Measurements from ENCODE around the gene TRIM27. TPM values are rescaled to one million over a fixed set of nuclear protein-coding genes. Genes with fewer than 3 reads are reported as not detected.

Gene TRIM27
- total RNA-seq, 2 donors from 2014 or later, result 50.7 to 51.1 TPM

- Mint-ChIP-seq H3K4me1 (ENCODE audit: low read depth) (peaks cover 35% of the 10 kb centered on the region), H3K4me3 (no peak overlapping the region), H3K9me3 (no peaks in the 10 kb centered on the region), H3K36me3 (ENCODE audit: insufficient read depth in 2 of 2) (peaks cover 0 to 1% of the 10 kb centered on the region in 2 donors), H3K27me3 (ENCODE audit: low read depth) (no peaks in the 10 kb centered on the region), H3K27ac (no peak overlapping the region)
- ATAC-seq (replicated peaks in 1 of 2), result no peak
- DNase-seq, result no peak
Observed at GRCh38 chr6:28948782-28949486, 25.1 kb upstream of the TRIM27 start.

- ATAC-seq (replicated peaks in 1 of 2) (no peak), DNase-seq (no peak)
- Mint-ChIP-seq H3K27ac (no peak overlapping the region), H3K4me3 (no peak overlapping the region), H3K9me3 (no peaks in the 10 kb centered on the region), H3K4me1 (ENCODE audit: low read depth) (peaks cover 40% of the 10 kb centered on the region), H3K36me3 (ENCODE audit: insufficient read depth in 2 of 2) (peaks cover 0 to 3% of the 10 kb centered on the region in 2 donors), H3K27me3 (ENCODE audit: low read depth) (no peaks in the 10 kb centered on the region)
Observed at GRCh38 chr6:28947831-28948270, 24.1 kb upstream of the TRIM27 start.

GRCh38 chr6:28947067-28947765, 23.4 kb upstream of the TRIM27 start:
- DNase-seq (no peak), ATAC-seq (replicated peaks in 1 of 2) (no peak)
- H3K9me3 Mint-ChIP-seq, result no peaks in the 10 kb centered on the region
- H3K4me1 Mint-ChIP-seq (ENCODE audit: low read depth), result peaks cover 46% of the 10 kb centered on the region
- H3K36me3 Mint-ChIP-seq (ENCODE audit: insufficient read depth in 2 of 2), result peaks cover 0 to 3% of the 10 kb centered on the region in 2 donors
- H3K27me3 Mint-ChIP-seq (ENCODE audit: low read depth), result no peaks in the 10 kb centered on the region
- H3K4me3 Mint-ChIP-seq, result no peak overlapping the region
- H3K27ac Mint-ChIP-seq, result no peak overlapping the region

GRCh38 chr6:28945349-28945748, 21.6 kb upstream of the TRIM27 start:
- ATAC-seq (replicated peaks in 1 of 2) (no peak), DNase-seq (no peak)
- no peaks in the 10 kb centered on the region for H3K27me3 Mint-ChIP-seq (ENCODE audit: low read depth)
- peaks cover 0 to 6% of the 10 kb centered on the region in 2 donors for H3K36me3 Mint-ChIP-seq (ENCODE audit: insufficient read depth in 2 of 2)
- no peak overlapping the region for H3K4me3 Mint-ChIP-seq
- H3K9me3 Mint-ChIP-seq, result no peaks in the 10 kb centered on the region
- H3K4me1 Mint-ChIP-seq (ENCODE audit: low read depth), result peaks cover 51% of the 10 kb centered on the region
- H3K27ac Mint-ChIP-seq, result no peak overlapping the region

- Mint-ChIP-seq H3K36me3 (ENCODE audit: insufficient read depth in 2 of 2) (peaks cover 0 to 6% of the 10 kb centered on the region in 2 donors), H3K4me3 (peak overlapping the region; percentile 87 to 91), H3K27ac (peak overlapping the region; percentile 98), H3K27me3 (ENCODE audit: low read depth) (no peaks in the 10 kb centered on the region), H3K4me1 (ENCODE audit: low read depth) (peaks cover 51% of the 10 kb centered on the region), H3K9me3 (no peaks in the 10 kb centered on the region)
- DNase-seq (peak; percentile 70 to 79), ATAC-seq (replicated peaks in 1 of 2) (peak; percentile 22 to 33)
Observed at GRCh38 chr6:28944412-28944865, 20.7 kb upstream of the TRIM27 start.

- DNase-seq (peak; percentile 73 to 80), ATAC-seq (replicated peaks in 1 of 2) (peak; percentile 1 to 10)
- Mint-ChIP-seq H3K9me3 (no peaks in the 10 kb centered on the region), H3K4me1 (ENCODE audit: low read depth) (peaks cover 51% of the 10 kb centered on the region), H3K27ac (peak overlapping the region; percentile 98), H3K27me3 (ENCODE audit: low read depth) (no peaks in the 10 kb centered on the region), H3K4me3 (peak overlapping the region; percentile 87 to 91), H3K36me3 (ENCODE audit: insufficient read depth in 2 of 2) (peaks cover 0 to 6% of the 10 kb centered on the region in 2 donors)
Observed at GRCh38 chr6:28943557-28944411, 20.0 kb upstream of the TRIM27 start.

GRCh38 chr6:28943223-28943556, 19.4 kb upstream of the TRIM27 start:
- no peaks in the 10 kb centered on the region for H3K9me3 Mint-ChIP-seq
- no peaks in the 10 kb centered on the region for H3K27me3 Mint-ChIP-seq (ENCODE audit: low read depth)
- H3K4me1 Mint-ChIP-seq (ENCODE audit: low read depth), result peaks cover 51% of the 10 kb centered on the region
- peaks cover 0 to 6% of the 10 kb centered on the region in 2 donors for H3K36me3 Mint-ChIP-seq (ENCODE audit: insufficient read depth in 2 of 2)
- DNase-seq (no peak), ATAC-seq (replicated peaks in 1 of 2) (no peak)
- H3K4me3 Mint-ChIP-seq, result peak overlapping the region; percentile 87 to 91
- peak overlapping the region; percentile 98 for H3K27ac Mint-ChIP-seq

- no peak for DNase-seq
- Mint-ChIP-seq H3K4me3 (peak overlapping the region; percentile 86 to 89), H3K27ac (peak overlapping the region; percentile 94), H3K4me1 (ENCODE audit: low read depth) (peaks cover 48% of the 10 kb centered on the region), H3K27me3 (ENCODE audit: low read depth) (no peaks in the 10 kb centered on the region), H3K36me3 (ENCODE audit: insufficient read depth in 2 of 2) (peaks cover 0 to 6% of the 10 kb centered on the region in 2 donors), H3K9me3 (no peaks in the 10 kb centered on the region)
- no peak for ATAC-seq (replicated peaks in 1 of 2)
Observed at GRCh38 chr6:28941684-28942448, 18.1 kb upstream of the TRIM27 start.

- Mint-ChIP-seq H3K27me3 (ENCODE audit: low read depth) (no peaks in the 10 kb centered on the region), H3K9me3 (no peaks in the 10 kb centered on the region), H3K4me3 (peak overlapping the region; percentile 86 to 89), H3K36me3 (ENCODE audit: insufficient read depth in 2 of 2) (peaks cover 0 to 6% of the 10 kb centered on the region in 2 donors), H3K27ac (peak overlapping the region; percentile 94), H3K4me1 (ENCODE audit: low read depth) (peaks cover 50% of the 10 kb centered on the region)
- ATAC-seq (replicated peaks in 1 of 2) (peak; percentile 81), DNase-seq (peak; percentile 79 to 82)
Observed at GRCh38 chr6:28940858-28941683, 17.3 kb upstream of the TRIM27 start.

- H3K4me3 Mint-ChIP-seq, result peak overlapping the region; percentile 86 to 89
- DNase-seq (peak in 1 of 2 donors; percentile 52), ATAC-seq (replicated peaks in 1 of 2) (peak; percentile 38 to 46)
- peak overlapping the region; percentile 94 for H3K27ac Mint-ChIP-seq
- peaks cover 48% of the 10 kb centered on the region for H3K4me1 Mint-ChIP-seq (ENCODE audit: low read depth)
- no peaks in the 10 kb centered on the region for H3K27me3 Mint-ChIP-seq (ENCODE audit: low read depth)
- peaks cover 0 to 6% of the 10 kb centered on the region in 2 donors for H3K36me3 Mint-ChIP-seq (ENCODE audit: insufficient read depth in 2 of 2)
- H3K9me3 Mint-ChIP-seq, result no peaks in the 10 kb centered on the region
Observed at GRCh38 chr6:28940294-28940857, 16.6 kb upstream of the TRIM27 start.

GRCh38 chr6:28933069-28933468, 9.3 kb upstream of the TRIM27 start:
- Mint-ChIP-seq H3K4me1 (ENCODE audit: low read depth) (peaks cover 5% of the 10 kb centered on the region), H3K4me3 (no peak overlapping the region), H3K27ac (no peak overlapping the region), H3K9me3 (no peaks in the 10 kb centered on the region), H3K27me3 (ENCODE audit: low read depth) (peaks cover 17% of the 10 kb centered on the region), H3K36me3 (ENCODE audit: insufficient read depth in 2 of 2) (no peaks in the 10 kb centered on the region)
- DNase-seq (no peak), ATAC-seq (replicated peaks in 1 of 2) (no peak)
